T-helper 2 cell treated with Interferon-gamma antibody and Interleukin-4, amounts not matched to agents 100 ng/mL and 5 ng/mL, for 36 hours (primary cell): ENCODE data around the gene QKI. TPM values are rescaled to one million over a fixed set of nuclear protein-coding genes. Genes with fewer than 3 reads are reported as not detected.

Source experiments
- intact Hi-C: fragments of 100-400 bp; cut with micrococcal nuclease; formaldehyde crosslinking; loops from one replicate; pipeline ENCODE4 v1.15.1; 2023
- total RNA-seq: library from RNA; stranded (reverse); gene quantifications from 2 replicates; pipeline ENCODE4 v1.2.3, GENCODE V29; 2022

Gene QKI
- total RNA-seq, 1 donor from 2014 or later = 48.4 TPM

DNA sequence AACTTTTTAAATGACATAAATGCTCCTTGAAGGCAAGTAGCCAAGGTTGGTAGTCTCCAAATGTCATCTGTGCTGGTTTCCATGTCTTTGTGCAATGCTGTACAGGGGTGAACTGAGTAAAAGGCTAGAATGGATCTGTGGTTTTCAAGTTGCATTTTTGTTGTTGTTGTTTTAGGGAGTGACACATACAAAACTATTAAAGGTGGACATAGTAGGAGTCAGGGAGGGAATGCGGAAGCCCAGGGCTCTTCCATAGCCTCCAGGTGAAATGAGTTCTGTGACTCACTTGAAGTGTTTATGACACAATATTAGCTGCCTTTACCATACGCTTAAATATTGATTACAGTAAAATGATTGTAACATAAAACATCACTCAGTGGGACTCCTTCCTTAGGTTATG, 22.5 kb upstream of the QKI start:
- intact Hi-C loops = no loop called here

DNA sequence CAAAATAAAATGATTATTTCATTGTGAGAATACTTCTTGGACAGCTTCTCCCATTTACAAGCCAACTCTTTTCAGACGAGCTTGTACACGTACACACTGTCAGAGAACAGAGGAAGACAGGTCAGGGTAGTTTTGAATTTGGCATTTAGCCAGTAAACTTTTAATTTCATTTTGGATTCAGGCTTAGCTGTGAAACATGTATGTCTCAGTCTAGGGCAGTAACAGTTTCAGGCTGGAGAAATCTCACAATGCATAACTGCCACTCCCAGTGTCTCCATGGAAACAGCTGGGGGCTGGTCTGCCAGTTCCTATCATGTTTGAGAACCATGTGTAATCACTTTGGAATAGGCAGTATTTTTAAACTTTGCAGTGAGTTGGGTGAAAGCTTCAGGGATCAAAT, 22.0 kb upstream of the QKI start:
- intact Hi-C loops = no loop called here

DNA sequence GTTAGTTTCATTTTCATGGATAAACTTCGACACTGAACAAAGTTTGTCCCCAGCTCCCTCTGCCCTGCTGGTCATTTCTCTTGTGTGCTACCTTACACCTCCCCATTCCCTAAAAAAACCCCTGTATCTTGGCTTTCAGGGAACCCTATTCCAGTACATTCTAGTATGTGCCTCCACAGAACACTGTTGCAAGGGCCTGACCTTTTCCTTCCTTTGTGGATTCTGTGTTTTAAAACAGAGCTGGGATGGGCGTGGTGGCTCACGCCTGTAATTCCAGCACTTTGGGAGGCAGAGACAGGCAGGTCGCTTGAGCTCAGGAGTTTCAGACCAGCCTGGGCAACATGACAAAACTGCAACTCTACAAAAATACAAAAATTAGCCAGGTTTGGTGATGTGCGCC, 20.6 kb upstream of the QKI start:
- intact Hi-C loops = no loop called here

DNA sequence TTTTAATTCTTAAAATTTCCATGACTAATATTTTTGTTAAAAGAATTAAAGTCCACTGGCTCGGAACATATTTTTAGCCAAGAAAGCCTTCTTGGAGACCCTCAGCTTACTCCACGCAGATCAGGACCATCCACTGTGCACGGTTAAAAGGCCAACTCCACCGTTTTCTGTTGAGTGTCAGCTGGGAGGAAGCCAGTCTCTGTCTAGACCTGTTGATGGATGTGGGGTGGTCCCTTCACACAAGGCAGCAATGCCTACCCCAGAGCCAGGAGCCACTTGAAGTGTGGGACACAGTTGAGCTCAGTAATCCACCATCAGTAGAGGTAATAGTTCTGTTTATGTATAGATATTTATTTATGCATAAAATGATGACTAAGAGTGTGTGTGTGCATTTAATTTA, 19.9 kb upstream of the QKI start:
- intact Hi-C loops = no loop called here

DNA sequence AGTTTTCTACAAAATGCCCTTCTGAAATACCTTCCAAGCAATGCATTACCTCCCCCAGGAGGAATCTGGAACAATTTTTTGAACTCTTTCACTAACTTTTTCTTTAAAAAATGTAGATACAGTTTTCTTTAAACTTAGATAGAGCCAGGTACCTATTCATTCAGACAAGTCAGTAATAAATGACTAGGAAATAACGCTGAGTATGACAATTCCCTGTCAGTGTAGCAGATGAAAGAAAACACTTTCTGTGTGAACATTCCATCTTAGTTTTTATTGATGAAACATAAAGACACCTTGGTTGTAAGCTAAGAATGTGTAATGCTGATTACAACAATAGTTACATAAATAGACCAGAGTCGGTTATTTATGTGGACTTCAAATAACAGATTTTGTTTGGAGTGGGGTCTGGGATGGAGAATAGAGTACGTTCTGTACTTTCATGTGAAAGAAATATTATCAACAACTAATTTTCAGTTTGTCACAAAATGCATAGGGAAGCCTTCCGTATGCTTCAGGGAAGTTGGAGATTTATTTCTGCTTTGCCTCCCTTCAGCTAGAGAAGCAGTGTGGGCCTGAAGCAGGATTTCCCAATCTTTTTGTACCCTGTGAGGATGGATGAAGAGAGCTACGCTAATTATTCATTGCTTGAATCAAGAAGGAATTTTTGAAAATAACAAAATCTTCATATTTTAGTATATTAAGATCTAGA, 19.2 kb upstream of the QKI start:
- intact Hi-C loops = no loop called here

DNA sequence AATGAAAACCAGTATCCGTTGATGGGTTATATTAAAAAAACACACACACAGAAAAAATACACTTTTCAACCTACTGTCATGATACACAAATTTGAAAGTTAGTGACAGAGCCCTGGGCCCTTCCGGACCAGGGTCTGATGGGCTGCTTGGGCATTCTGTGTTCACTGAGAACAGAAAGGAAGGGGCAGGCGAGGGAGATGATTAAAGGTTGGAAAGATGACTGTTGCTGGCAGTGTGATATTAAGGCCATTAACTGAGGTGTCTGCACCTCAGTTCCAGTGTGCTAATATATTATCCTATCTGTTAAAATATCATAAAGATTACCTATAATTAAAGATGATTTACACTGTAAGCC, 18.7 kb upstream of the QKI start:
- intact Hi-C loops = no loop called here

DNA sequence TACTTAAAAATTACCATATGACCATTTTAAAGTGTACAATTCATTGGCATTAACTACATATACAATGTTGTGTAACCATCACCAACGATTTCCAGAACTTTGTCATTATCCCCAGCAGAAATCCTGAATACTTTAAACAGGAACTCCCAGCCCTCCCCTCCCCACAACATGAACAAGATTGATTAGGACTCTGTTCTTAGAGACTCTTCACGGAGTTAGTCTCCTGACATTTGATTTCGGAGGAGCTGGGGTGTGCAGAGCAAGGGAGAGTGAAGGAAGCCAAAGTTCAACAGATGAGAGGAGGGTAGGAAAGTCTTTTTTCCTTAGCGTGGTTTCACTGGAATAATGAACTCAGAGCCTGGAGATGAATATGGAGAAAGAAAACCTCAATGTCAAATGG, 17.2 kb upstream of the QKI start:
- intact Hi-C loops = no loop called here

DNA sequence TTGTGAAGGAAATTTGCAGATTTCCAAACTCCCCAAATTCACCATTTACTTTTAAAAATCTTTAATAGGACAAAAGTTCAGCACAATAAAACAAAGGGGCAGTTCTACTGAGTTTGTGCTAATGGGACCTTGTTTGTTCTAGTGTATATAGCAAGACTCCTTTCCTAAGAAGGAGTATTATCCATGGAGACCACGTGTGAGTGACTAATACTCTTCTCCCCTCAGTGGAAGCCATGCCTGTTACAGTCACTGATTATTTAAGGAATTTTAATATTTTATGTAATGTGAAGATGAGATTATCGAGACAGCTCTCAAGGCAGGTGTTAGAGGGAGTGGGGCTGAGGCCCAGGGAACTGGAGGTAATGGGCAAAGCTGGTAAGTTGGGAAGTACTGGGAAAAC, 16.4 kb upstream of the QKI start:
- intact Hi-C loops = no loop called here

DNA sequence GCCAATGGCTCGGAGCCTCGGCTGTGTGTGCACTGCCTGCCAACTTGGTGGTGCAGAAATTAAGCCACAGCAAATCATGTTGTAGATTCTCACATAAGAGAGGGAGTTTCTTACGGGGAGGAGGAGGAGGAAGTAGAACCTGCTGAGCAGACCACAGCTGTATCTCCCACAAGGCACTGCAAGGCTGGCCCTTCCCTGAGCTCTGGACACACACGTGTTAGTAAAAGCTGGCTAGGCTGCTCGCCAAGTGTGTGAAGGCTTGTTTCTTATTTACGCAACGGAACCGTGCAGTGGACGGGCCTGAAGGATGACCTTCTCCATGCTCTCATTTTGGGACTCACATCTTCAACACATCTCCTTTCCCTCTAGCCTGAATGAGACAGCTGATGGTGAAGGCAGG, 15.7 kb upstream of the QKI start:
- intact Hi-C loops = no loop called here

DNA sequence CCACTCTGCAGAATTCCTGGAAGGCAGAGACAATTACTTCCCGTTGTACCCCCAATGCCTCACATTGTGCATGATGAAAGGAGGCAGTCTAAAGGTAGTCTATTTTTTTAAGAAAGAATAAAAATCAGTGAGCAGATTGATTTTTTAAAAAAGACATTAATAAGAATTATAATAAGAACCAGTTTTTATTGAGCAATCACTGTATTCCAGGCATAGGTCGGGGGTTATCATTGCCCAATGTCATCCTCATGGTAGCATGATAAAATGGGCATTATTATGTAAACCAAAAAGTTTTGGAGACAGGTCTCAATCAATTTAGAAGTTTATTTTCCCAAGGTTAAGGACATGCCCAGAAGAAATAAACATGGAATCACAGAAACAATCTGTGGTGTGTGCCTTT, 14.0 kb upstream of the QKI start:
- intact Hi-C loops = no loop called here

DNA sequence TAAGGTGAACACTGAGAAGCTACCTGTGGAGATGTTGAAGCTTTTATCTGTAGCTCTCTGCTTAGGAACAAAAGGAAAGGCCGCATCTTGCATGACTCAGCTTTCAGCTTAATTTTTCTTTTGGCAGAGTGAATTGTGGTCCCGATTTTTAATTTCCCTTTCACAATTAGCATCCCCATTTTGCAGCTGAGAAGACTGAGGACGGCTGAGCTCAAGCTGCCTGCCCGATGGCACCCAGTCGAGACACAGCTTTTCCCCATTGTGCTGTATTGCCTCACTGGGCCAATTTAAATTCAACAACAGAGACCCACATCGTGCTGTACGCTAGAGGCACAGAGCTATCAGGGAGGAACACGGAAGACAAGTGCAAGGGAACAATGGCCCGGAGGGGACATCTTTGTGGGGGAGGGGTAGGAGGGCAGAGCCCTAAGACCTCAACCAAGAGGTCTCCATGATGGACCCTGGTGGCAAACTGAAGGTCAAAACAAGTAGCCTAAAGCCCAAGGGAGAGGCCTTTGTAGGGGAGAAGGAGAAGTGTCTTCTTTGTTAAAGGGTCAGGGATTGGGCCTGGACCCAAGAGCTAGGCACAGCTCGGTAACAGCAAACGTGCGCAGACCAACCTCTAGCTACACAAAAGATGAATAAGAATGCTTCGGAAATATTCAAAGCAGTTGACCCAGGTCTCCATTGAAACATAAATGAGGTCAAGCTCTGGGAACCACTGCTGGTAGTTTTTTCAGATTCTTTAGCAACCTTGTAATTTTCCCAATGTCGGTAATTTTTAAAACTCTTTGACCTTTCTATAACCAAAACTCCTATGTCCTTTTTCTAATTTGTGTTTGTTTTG, 13.3 kb upstream of the QKI start:
- intact Hi-C loops = no loop called here

DNA sequence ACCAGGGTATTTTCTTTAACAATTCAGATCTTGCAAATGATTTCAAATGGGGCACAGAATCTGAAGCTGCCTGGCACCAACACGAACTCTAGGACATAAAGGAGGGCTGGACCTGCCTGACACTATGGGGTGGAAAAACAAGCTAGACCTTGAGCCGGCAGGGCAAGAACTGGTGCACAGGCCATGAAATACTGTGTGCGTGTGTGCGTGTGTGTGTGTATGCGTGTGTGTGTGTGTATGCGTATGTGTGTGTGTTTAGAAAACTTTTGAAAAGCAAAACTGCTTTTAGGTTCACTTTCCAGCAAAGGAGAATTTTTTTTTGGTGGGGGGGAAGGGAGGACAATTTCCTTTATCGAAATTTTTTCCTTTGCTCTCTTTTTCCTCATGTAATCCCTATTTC, 11.9 kb upstream of the QKI start:
- intact Hi-C loops = no loop called here

DNA sequence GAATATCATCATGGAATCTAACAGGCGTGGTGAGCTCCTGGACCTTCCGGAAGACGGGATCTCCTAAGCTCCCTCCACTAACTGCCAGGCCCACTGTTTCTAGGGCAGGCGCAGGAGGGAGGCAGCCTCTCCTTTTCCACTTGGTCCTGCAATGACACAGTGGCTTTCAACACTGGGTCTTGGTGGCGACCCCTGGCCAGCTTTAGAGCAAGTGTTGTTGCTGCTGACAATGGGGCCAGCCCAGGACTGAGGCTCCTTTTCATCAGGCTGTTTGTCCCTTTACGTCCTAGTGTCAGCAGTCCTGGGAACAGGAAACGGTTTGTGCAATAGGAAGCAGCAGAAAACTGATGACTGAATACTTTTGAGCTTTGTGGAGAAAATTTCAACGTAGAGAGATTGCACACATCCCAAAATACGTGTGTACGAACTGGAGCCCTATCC, 9.7 kb upstream of the QKI start:
- intact Hi-C loops = no loop called here

DNA sequence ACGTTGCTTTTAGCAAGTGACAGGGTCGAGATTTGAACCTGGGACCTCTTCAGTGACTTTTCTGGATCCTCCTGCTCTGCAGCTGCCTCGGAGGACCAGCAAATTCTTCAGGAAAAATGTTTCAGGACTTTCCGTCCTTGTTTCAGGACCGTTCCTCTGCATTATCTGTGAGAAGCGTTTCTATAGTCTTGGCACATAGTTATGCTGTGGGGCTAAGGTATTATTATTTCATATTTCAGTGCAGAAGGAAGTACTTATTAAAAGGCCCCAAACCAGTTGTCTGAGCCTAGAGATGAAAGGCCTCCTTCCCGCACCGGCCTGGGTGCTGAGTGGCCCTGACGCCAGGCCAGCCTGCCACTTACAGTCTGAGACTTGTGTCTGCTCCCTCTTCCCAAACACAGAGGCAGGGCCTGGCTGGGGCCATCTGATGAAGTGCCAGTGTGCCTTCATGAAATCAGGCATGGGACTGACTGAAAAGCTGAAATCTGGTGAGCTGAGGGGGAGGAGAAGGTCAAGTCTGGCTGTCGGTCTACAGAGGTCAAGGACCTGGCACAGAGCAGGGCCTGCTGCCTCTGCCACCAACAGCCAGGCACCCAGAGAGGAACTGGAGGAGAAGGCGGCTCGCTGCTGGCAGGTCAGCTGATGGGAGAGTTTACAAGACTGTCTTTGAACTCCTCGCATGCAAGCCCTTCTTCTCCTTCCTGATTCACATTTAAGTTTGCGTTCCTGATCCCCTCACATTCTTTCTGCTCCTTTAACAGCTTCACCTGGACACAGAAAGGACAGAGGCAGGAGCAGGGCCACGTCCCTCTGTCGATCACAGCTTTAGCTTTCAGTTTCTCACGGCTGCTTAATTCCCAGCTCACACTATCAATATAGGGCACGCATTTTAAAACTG, 8.9 kb upstream of the QKI start:
- intact Hi-C loops = loop anchor here (1.0 kb wide), 1 partner anchor 9 kb away; the partner anchor contains the start of gene QKI

DNA sequence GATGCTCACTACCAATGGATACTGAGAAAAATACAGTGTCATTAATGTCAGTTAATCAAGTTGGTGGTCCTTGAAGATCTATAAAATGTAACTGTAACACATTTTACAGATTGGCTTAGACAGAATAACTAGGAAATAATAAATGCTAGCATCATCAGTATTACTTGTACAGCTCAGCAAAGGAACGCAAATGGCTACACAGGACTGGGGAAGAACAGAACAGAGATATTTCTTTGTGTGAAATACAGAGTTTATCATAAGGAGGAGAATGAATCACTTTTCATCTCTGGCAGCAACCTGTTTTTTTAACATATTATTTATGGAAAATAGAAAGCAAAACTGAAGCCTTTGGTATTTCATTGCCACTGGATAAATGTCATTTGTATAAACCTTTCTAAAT, 8.2 kb upstream of the QKI start:
- intact Hi-C loops = loop anchor here (1.0 kb wide), 1 partner anchor 8 kb away; the partner anchor contains the start of gene QKI

DNA sequence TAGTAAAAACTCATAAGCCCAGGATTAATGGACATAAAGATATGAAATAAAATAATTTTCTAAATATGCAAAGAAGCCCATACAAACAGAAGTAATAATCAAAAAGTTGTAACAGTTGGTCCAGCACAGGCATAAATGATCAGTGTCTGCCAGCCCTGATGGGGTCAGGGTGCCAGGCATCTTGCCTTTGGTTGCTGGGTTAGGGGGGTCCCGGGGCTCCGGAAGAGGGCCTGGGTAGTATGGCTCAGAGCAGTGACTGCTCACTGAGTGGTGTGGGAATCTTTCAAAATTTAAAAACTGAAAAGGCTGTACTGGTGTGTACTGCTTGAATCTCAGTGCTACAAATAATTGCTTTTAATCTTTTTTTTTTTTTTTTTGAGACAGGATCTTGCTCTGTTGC, 7.7 kb upstream of the QKI start:
- intact Hi-C loops = loop anchor here (1.0 kb wide), 1 partner anchor 7 kb away; the partner anchor contains the start of gene QKI

DNA sequence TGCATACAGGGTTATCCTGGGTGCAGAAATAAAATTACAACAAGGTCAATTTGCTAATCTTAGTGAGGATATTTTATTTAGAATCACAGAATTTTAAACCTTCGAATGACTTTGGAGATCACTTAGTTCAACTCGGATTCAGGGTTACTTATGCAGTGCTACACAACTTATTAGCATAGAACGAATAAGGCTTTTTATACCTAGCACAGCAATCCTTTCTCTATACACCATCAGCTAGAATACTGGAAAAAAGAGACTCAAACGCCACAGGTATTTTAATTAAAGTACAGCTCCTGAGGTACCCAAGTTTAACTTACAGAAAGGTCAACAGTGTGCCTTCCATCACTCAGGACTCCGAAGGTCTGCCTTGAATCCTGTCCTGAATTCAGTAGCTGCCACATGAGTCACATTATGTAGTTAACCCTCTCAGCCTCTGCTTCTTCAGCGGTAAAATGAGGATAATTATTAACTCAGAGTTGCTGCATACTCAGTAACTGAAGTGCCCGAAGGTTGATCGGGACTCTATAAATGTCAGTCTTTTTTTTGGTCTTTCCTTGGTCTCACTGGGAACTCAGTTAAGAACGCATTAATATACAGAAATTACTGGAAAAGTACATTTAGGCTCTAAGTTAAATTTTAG, 6.0 kb upstream of the QKI start:
- intact Hi-C loops = no loop called here

DNA sequence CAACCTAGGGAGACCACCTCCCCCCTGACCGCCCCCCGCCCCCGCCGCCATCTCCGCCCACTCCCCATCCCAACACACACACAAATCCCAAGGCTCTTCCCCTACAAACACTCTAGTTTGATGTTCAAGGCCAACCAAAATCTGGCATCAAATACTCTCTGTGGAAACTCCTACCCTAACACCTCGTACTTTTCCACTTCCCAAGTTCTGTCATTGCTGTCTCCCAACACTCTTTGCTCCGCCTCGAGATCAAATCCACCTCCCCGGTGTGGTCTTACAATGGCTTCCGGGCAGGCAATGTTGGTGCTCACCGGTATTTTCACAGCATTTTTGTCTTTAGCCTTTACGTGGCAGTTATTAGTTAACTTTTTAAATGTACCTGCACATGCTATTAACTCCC, 4.8 kb upstream of the QKI start:
- intact Hi-C loops = no loop called here

DNA sequence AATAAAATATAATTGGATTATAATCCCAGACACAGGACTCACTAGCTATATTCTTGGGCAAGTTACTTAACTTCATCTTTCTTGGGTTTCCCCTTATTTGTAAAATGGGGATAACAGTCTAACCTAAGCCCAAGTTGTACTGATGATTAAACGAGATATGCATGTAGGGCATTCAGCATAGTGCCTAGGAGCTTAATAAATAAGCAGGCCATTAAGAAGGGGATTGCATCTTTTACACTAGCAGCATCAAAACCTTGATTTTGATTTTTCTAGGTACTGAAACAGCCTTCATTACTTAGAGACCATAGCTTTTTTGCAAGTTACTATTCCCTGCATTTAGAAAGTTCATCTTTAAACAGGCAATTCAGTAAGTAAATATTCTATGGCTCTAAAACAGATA, 2.2 kb upstream of the QKI start:
- intact Hi-C loops = no loop called here

DNA sequence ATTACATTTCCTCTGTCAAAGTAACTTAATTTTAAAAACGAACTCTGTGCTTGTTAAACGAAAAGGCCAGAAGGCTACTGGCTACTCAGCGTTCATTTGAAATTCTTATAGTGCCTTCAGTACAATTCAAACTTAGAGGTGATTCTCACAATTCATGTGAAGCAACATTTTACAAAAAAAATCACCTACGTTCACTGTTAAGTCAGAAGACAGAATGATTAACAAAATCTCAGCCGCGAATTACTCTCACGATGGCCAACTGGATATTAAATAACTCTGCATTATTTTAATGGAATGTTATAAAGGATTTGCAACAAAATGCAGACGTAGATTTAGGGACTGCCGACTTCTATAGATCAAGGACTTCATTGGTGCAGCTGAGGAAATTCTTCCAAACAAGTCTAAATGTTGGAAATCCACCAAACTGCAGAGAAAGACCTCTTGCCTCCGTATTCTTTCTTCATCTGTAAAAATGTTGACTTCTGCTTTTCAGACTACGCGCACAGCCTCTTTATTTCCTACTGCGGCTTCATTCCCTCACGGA, 1.6 kb upstream of the QKI start:
- intact Hi-C loops = no loop called here
